Measurements from ENCODE around the gene MAGEA9B.
A peak's percentile ranks its signal among the peaks of the same experiment; 100 is the strongest.
"Not testable (repeated sequence)": the region's sequence is repeated elsewhere in the genome, so short reads cannot be mapped to it uniquely, and the experiment has no call there.

The MAGEA9B gene

GRCh38 chrX:149570668-149571067, 16.6 kb downstream of the MAGEA9B start:
- DNase-seq (ENCODE audit: low read depth): no peak

DNA sequence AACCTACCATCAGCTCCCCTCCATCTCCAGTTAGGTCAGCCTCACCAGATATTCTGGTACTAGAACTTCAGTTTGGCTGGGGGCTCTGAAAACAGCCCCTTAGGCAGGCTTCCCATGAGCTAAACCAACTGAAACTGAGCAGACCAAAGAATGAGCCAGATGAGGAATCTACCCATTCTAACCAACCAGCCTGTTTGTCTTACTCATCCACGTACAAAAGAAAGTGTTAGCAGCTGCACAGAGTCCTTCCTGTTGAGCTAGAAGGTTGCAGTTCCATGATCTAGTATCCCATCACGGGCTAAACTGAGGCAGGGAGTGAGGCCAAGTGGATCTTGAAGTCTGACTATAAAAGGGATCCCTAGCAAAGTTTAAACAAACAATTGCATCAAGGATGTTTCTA, 17.5 kb downstream of the MAGEA9B start:
- no peak for DNase-seq (ENCODE audit: low read depth)

DNA sequence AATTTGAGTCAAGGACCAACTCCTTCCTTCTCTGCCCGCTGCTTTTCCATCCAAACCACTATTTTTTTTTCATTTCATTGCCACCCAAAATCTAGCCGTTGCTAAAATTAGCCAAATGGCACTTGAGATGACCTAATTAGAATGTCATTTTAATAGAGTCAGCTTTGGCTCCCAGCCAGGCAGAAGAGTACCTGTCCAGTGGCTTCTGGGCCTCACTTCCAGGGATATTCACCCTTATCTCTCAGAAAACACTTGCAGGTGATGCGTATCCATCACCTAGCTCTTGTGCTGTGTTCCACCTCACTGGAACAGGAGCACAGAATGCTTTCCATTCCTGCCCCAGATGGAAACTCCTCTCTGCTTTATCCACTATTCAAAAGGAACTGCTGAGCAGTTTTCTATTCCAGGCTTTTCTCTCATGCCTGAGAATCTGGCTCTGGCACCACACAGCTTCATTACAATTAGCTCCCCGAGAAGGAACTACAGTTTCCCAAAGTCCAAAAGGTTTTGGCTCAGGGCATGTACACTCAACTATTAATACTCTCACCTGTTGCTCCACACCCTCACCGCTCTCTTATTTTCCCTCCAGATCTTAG, 18.5 kb downstream of the MAGEA9B start:
- DNase-seq (ENCODE audit: low read depth): no peak

- no peak for DNase-seq (ENCODE audit: low read depth)
Observed at GRCh38 chrX:149567621-149568417, 19.4 kb downstream of the MAGEA9B start.

- DNase-seq (ENCODE audit: low read depth): no peak
Observed at GRCh38 chrX:149563359-149563758, 23.9 kb downstream of the MAGEA9B start.

DNA sequence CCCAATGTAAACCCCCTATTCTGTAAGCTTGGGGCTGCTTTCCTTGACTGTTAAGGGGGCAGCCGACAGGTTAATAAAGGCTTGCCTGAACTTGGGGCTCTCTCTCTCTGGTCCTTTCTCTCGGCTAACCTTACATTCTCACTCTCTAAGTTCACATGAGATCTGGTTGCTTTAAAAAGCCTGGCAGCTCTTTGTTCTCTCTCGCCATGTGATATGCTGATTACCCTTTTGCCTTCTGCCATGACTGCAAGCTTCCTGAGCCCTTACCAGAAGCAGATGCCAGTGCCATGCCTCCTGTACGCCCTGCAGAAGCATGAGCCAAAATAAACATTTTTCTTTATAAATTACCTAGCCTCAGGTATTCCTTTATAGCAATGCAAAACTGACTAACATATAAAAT, 32.0 kb downstream of the MAGEA9B start:
- not testable (repeated sequence) for DNase-seq (ENCODE audit: low read depth)

DNA sequence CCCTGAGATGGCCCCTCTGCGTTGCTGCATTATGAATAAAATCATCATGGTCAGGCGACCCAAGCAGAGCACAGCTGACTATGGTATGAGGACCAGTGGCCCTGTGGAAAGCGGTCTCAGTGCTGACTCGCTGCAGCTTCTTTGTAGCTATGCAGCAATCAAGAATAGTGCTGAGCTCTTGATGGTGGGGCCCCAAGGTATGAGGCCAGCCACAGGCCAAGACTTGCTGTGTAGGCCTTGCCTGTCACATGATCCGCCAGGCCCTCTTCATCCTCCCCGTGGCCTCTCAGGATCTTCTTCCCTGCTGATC, 35.4 kb downstream of the MAGEA9B start:
- DNase-seq (ENCODE audit: low read depth): not testable (repeated sequence)

DNA sequence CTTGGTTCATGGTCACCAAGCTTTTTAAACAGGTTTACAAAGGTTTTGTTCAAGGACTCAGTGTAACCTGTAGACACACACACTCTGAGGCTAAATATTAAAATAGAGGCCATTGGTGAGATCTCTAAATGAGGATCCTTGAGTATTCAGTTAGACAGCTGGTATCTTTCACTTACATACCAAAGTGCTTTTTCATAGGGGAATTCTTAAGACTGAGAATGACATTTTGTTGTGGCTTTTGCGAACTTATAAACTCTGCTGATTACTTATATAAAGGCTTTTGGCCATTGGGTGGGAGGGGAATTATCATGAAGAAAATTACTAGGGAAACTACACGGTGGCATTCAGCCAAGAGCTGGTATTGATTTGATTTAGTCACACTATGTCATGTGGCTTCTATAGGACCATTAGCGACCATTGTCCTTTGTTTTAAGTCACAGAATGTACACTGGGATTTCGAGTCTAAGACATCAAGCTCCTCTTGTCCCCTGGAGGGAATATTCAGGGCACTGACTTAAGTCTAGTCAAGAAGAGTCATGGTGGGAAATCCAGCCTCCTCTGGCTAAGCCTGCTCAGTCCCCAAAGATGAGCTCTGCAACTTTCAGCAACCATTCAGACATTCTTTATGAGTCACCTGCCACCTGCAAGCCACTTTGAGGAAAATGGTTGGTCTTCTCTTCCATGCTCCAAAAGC, 35.9 kb downstream of the MAGEA9B start:
- DNase-seq (ENCODE audit: low read depth): not testable (repeated sequence)

GRCh38 chrX:149550454-149550853, 36.8 kb downstream of the MAGEA9B start:
- DNase-seq (ENCODE audit: low read depth): not testable (repeated sequence)

GRCh38 chrX:149549701-149550100, 37.6 kb downstream of the MAGEA9B start, which contains the start of gene HSFX3:
HSFX3 (minus strand) TSS chrX:149549924; CDS start chrX:149549852, 72 bp downstream.
- not testable (repeated sequence) for DNase-seq (ENCODE audit: low read depth)

GRCh38 chrX:149547782-149548181, 39.5 kb downstream of the MAGEA9B start:
- not testable (repeated sequence) for DNase-seq (ENCODE audit: low read depth)

DNA sequence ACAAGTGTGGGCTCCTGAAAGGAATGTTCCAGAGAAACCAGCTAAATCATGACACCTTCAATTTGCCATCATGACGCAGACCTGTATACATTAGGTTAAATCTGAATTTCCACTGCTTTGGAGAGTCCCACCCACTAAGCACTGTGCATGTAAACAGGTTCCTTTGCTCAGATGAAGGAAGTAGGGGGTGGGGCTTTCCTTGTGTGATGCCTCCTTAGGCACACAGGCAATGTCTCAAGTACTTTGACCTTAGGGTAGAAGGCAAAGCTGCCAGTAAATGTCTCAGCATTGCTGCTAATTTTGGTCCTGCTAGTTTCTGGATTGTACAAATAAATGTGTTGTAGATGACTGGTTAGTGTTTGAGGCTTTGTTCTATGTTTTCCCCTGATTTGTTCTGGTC, 40.3 kb downstream of the MAGEA9B start:
- not testable (repeated sequence) for DNase-seq (ENCODE audit: low read depth)

DNA sequence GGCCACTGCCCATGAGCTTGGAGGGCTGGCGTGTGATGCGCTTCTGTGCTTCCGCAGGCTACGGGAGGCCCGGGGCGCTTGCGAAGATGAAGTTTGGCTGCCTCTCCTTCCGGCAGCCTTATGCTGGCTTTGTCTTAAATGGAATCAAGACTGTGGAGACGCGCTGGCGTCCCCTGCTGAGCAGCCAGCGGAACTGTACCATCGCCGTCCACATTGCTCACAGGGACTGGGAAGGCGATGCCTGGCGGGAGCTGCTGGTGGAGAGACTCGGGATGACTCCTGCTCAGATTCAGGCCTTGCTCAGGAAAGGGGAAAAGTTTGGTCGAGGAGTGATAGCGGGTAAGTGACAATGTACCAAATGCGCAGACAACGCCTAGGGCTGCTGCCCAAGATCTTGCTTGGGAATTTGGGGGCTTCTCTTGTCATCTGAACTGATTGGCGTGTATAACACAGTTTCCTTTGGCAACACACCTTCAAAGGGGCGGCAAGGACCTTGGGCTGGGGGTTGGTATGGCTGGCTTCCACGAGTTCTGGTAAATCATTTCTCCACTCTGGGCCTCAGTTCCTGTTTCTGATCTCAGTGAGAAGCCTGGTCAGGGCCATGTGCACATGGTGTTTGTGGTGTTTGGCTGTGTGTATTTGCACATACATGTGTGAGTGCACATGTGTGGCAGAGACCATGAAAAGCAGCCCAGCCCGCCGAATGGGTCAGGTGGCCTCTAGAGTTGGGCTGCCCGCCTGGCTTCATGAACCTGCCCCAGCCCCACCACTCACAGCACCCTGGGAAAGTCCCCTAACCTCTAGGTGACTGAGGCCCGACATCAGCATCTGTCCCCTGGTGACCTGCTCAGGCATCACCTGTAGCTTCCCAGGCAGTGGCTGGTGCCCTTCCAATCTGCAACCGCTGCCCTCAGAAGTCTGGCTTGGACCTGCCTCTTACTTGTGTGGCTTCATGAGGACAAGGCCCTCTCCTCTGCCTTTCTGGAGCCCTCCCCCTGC, 41.4 kb downstream of the MAGEA9B start:
- DNase-seq (ENCODE audit: low read depth): not testable (repeated sequence)

- DNase-seq (ENCODE audit: low read depth): no peak
Observed at GRCh38 chrX:149541521-149542047, 45.7 kb downstream of the MAGEA9B start.

DNA sequence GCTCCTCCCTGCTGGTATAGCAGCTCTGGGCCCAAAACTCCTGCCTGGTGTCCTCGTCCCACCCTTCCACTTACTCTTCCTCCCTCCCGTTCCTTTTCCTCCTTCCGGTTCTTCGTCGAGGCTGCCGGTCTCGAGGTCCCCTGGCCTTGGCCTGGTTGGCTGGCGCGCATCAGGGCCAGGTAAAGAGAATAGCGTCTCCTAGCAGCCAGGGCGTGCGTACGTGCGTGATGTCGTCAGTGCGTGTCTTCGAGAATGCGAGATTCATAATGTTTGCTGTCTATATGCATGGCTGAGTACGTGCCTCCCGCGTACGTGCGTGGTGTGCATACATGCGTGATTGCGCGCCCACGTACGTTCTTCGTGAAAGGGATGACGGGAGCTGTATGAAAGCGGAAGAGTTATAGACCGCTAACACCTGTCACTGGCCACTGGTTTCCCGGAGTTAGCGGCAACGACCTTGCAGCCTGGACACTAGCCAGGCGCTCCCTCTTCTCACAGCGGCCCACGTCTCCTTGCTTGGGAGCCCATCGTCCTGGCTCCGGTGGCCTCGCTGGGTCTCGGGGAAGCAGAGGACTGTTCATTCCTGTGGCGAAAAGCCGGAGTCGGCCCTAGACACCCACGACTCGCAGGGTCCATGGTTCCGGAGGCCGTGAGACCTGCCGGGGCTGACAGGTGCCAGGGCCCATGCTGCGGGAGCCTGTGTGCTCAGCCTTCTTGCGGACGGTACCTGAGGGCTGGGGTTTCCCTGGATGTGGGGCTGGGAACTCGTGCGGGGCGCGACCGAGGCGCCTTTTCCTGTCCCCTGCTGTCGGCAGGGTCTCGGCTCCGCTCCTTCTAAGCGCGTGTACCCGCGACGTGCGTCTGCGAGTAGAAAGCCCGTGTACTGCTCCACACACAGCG, 46.4 kb downstream of the MAGEA9B start, which contains the start of gene EOLA1:
TSS of gene EOLA1 (plus strand) at position 392 of the 900 bp plus-strand sequence. CDS start 4,619 bp downstream, outside the sequence.
- peak; percentile 67 for DNase-seq (ENCODE audit: low read depth)

- peak; percentile 72 for DNase-seq (ENCODE audit: low read depth)
Observed at GRCh38 chrX:149540131-149540620, 47.1 kb downstream of the MAGEA9B start.

DNA sequence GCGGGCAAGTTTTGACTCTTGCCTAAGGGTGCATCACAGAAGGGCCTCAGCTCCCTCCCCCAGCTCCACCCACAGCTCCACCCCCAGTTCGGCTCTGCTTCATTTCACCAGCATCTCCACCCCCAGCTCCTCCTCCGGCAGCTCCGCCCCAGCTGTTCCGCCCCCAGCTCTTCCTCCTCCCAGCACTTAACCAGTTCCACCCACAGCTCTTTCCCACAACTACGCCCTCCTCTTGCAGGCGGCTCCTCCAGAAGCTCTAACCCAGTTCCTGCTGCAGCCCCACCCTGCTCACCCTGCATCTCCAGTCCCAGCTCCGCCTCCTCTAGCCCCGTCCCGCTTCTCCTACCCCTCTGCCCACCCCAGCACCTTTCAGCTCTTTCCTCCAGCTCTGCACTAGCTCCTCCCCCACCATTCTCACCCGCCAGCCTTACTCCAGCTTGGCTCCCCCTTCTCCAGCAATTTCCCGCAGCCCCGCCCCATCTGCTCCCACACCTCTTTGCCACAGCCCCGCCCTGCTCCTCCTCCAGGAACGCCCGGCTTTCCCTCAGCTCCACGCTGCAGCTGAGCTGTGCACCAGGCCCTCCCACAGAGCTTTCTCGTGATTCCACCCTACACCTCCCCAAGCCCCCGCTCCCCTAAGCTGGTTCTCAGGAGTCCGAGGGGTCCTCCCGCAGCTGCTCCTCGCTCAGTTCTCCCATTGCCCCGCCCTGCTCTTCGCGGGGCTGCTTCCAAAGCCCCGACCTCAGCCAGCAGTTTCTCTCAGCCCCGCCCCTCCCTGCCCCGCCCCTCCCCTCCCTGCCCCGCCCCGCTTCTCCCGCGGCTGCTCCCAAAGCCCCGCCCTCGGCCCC, 47.8 kb downstream of the MAGEA9B start:
- DNase-seq (ENCODE audit: low read depth): peak; percentile 66

DNA sequence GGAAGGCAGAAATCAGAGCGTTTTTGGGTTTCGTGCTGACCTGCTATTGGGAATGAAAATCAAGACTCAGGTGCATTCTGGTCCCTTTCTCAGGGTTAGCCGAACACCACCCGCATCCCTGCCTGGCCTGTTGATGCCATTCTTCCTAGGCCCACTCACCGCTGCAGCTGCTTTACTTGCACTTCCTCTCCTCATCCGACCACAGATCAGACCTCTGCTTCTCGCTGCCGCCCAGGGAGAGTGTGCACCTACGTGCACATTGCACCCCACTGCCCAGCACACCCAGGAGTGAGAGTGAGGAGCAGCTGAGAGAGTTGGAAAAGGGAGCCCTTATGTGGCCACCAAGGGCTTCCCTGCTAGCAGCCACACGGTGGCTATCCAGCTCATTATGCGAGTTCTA, 49.8 kb downstream of the MAGEA9B start:
- not testable (repeated sequence) for DNase-seq (ENCODE audit: low read depth)
